Cardiac muscle cell (in vitro differentiated cells and primary cell): ENCODE measurements around the gene KCNH1. TPM values are rescaled to one million over a fixed set of nuclear protein-coding genes. Genes with fewer than 3 reads are reported as not detected.
"Not testable (repeated sequence)": the region's sequence is repeated elsewhere in the genome, so short reads cannot be mapped to it uniquely, and the experiment has no call there.

Experiments used
- DNase-seq, 2 donors: peaks; one replicate each; pipeline versions ENCODE4 v3.0.0 to v3.0.0-alpha.2; 2010 to 2017; ENCODE audit warnings: low read depth in 1 of 2, low spot score in 1 of 2
- H3K27ac ChIP-seq: fragments of 200-600 bp; sonication (generic); 2 replicates; pipeline ENCODE4 v1.5.1; 2016
- H3K27me3 ChIP-seq: fragments of 200-600 bp; sonication (generic); 2 replicates; pipeline ENCODE4 v1.6.0; 2016; ENCODE audit warnings: control low read depth
- H3K36me3 ChIP-seq: fragments of 200-600 bp; sonication (generic); 2 replicates; pipeline ENCODE4 v1.5.1; 2016; ENCODE audit warnings: control low read depth
- H3K4me1 ChIP-seq: fragments of 200-600 bp; sonication (generic); 2 replicates; pipeline ENCODE4 v1.8.1; 2017; ENCODE audit warnings: low read depth, mild to moderate bottlenecking, mixed run types
- H3K4me3 ChIP-seq: fragments of 200-600 bp; sonication (generic); 2 replicates; pipeline ENCODE4 v1.5.1; 2016; ENCODE audit warnings: mild to moderate bottlenecking
- H3K9me3 ChIP-seq: fragments of 200-600 bp; sonication (generic); 2 replicates; pipeline ENCODE4 v1.5.1; 2017; ENCODE audit warnings: low read depth, mild to moderate bottlenecking, control low read depth
- CTCF ChIP-seq: IDR thresholded peaks from 2 replicates; pipeline ENCODE4 v1.5.1; 2012; ENCODE audit warnings: low read depth, mild to moderate bottlenecking, low read length
- polyA plus RNA-seq: library from polyadenylated mRNA; unstranded; fragments of >200 nt; fragmentation: Nextera tagmentation; extraction: Ambion mirVana; gene quantifications from 2 replicates; pipeline ENCODE4 v1.2.1, GENCODE V29; 2016
- total RNA-seq: library from RNA; depleted of rRNA; stranded (reverse); fragments of >200 nt; gene quantifications from 2 replicates; pipeline ENCODE4 v1.2.3, GENCODE V29; 2016

The KCNH1 gene
- total and polyA plus RNA-seq, 2 experiments from 2014 or later, result 0.54 TPM; not detected in 1

DNA sequence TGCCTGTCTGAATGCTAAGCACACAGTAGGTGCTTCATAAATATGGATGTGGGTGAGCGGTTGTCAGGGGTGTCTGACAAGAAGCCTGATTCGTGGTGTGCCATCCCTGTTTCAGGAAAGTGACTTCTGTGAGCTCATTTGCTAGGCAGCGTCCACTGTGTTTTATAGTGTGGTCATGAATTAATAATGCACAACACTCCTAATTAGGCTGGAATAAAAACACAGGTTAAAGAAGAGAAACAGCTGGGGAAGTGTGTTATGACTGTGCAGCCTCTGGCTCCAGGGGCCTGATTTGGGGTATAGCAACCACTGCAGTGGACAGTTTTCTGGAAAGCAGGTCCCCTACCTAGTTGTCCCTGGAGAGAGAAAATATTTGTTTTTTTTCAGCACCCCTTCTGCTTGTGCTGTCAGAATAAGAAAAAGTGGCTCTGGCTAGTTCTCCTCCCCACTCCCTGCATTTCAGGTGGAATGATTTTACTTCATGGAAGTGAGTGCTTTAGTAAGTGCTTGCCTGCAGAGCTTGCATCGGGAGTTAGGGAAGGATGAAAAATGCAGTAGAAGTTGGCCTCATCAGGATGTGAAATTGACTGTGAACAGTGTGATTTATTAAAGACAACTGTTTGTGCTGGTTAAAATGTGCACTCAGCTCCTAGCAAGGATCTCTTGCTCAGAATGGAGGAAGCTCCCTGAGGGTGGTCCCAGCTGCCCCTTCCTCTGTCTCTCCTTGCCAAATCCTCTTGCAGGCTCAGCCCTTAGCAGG is 471.5 kb downstream of the KCNH1 start:
- no peak for DNase-seq
- no peak overlapping the region for H3K4me3 ChIP-seq
- no peaks in the 10 kb centered on the region for H3K36me3 ChIP-seq
- no peaks in the 10 kb centered on the region for H3K9me3 ChIP-seq
- no peaks in the 10 kb centered on the region for H3K27me3 ChIP-seq
- peaks cover 30% of the 10 kb centered on the region for H3K4me1 ChIP-seq
- no peak for TF ChIP-seq CTCF
- H3K27ac ChIP-seq, result peak overlapping the region; percentile 50

GRCh38 chr1:210661520-210661919 is 472.4 kb downstream of the KCNH1 start:
- H3K27me3 ChIP-seq, H3K27ac ChIP-seq, H3K9me3 ChIP-seq, H3K4me3 ChIP-seq, DNase-seq, H3K36me3 ChIP-seq: not testable (repeated sequence)
- peaks cover 30% of the 10 kb centered on the region for H3K4me1 ChIP-seq

- H3K4me1 ChIP-seq, result peaks cover 6% of the 10 kb centered on the region
- no peaks in the 10 kb centered on the region for H3K27me3 ChIP-seq
- no peak for DNase-seq
- no peaks in the 10 kb centered on the region for H3K36me3 ChIP-seq
- no peak overlapping the region for H3K4me3 ChIP-seq
- TF ChIP-seq CTCF, result no peak
- H3K27ac ChIP-seq, result no peak overlapping the region
- H3K9me3 ChIP-seq, result no peaks in the 10 kb centered on the region
These were observed 476.1 kb downstream of the KCNH1 start for GRCh38 chr1:210657806-210658205.

GRCh38 chr1:210655511-210655910 is 478.4 kb downstream of the KCNH1 start:
- no peak for TF ChIP-seq CTCF
- H3K4me3 ChIP-seq, result no peak overlapping the region
- no peaks in the 10 kb centered on the region for H3K4me1 ChIP-seq
- H3K27ac ChIP-seq, result no peak overlapping the region
- DNase-seq, result no peak
- H3K9me3 ChIP-seq, result no peaks in the 10 kb centered on the region
- H3K27me3 ChIP-seq, result no peaks in the 10 kb centered on the region
- no peaks in the 10 kb centered on the region for H3K36me3 ChIP-seq

DNA sequence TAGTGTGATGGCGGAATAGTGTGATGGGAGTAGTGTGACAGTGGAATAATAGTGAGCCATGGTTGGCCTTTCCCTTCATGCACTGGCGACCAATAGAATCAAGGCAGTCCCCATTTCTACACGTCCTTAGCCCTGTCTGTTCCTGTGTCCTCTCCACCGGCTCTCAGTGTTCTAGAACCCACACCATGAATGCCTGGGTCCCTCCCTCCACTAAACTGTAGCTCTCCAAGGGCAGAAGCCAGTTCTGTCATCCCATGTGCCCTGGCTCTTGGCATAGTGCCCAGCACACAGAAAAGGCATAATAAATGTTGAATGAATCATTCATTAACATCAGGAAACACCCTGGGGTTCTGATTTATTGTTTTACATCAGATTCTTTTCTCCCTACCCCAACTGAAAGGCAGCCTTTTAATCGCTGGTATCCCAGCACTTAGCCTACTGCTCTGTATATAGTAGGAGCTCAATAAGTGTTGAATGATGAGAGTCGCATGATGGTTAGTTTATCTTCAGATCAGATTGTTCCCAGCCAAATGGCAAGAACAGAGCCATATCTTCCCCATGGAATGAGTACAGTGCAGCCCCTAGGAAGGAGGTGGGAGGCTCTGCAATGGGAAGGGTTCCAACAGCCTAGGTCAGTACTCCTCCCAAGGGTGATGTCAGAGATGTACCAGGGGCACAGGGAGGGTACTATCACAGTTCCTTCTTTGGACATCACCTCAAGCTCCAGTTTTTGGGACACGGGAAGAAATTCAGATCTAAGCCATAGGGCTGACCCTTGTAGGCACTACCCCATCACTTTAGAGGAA is 479.6 kb downstream of the KCNH1 start:
- no peaks in the 10 kb centered on the region for H3K36me3 ChIP-seq
- H3K27me3 ChIP-seq, result no peaks in the 10 kb centered on the region
- no peaks in the 10 kb centered on the region for H3K9me3 ChIP-seq
- no peak overlapping the region for H3K27ac ChIP-seq
- no peak for TF ChIP-seq CTCF
- H3K4me1 ChIP-seq, result no peaks in the 10 kb centered on the region
- no peak for DNase-seq
- H3K4me3 ChIP-seq, result no peak overlapping the region

GRCh38 chr1:210653771-210654170 is 480.2 kb downstream of the KCNH1 start:
- no peak for TF ChIP-seq CTCF
- no peaks in the 10 kb centered on the region for H3K4me1 ChIP-seq
- no peaks in the 10 kb centered on the region for H3K36me3 ChIP-seq
- H3K27me3 ChIP-seq, result no peaks in the 10 kb centered on the region
- DNase-seq, result no peak
- H3K4me3 ChIP-seq, result no peak overlapping the region
- no peaks in the 10 kb centered on the region for H3K9me3 ChIP-seq
- no peak overlapping the region for H3K27ac ChIP-seq
